ENCODE data around the gene TMEM132E.

Gene TMEM132E

GRCh38 chr17:34665819-34666763 is 86.7 kb downstream of the TMEM132E start:
- Histone ChIP-seq H3K27ac (ENCODE audit: low read depth, low read length) (no peak overlapping the region), H2AFZ (ENCODE audit: low read depth, low read length, severe bottlenecking) (no peak overlapping the region)

GRCh38 chr17:34667656-34668055 is 88.3 kb downstream of the TMEM132E start:
- H3K79me2 ChIP-seq (ENCODE audit: insufficient read depth, low read length) = no peaks in the 10 kb centered on the region
- H3K9ac ChIP-seq (ENCODE audit: low read length) = no peak overlapping the region
- H2AFZ ChIP-seq (ENCODE audit: low read depth, low read length, severe bottlenecking) = no peak overlapping the region
- TF ChIP-seq EZH2phosphoT487 (conservative IDR thresholded peaks at IDR 0.05; ENCODE audit: low read length) (no peak), CTCF (IDR thresholded peaks at IDR 0.05; ENCODE audit: insufficient read depth, low read length, poor library complexity, severe bottlenecking) (no peak)
- H3K27ac ChIP-seq (ENCODE audit: low read depth, low read length) = no peak overlapping the region
- no peaks in the 10 kb centered on the region for H3F3A ChIP-seq (ENCODE audit: insufficient read depth)
- H3K9me3 ChIP-seq (ENCODE audit: insufficient read depth, low read length) = no peaks in the 10 kb centered on the region
- H3K9me2 ChIP-seq (replicated peaks; ENCODE audit: insufficient read depth, low read length) = no peaks in the 10 kb centered on the region
- H3K4me2 ChIP-seq (ENCODE audit: low read depth, low read length, poor library complexity, severe bottlenecking) = no peak overlapping the region
- no peak overlapping the region for H3K4me3 ChIP-seq (ENCODE audit: insufficient read depth, low read length, poor library complexity, severe bottlenecking)
- no peaks in the 10 kb centered on the region for H4K20me1 ChIP-seq (ENCODE audit: low read depth, low read length)
- no peaks in the 10 kb centered on the region for H3K27me3 ChIP-seq (ENCODE audit: low read length)
- no peaks in the 10 kb centered on the region for H3K36me3 ChIP-seq (ENCODE audit: low read length)

More at GRCh38 chr17:34665819-34666763, 86.7 kb downstream of the TMEM132E start:
- Histone ChIP-seq H3K9me2 (replicated peaks; ENCODE audit: insufficient read depth, low read length) (no peaks in the 10 kb centered on the region), H3K9me3 (ENCODE audit: insufficient read depth, low read length) (no peaks in the 10 kb centered on the region), H4K20me1 (ENCODE audit: low read depth, low read length) (no peaks in the 10 kb centered on the region), H3F3A (ENCODE audit: insufficient read depth) (no peaks in the 10 kb centered on the region), H3K27me3 (ENCODE audit: low read length) (no peaks in the 10 kb centered on the region), H3K9ac (ENCODE audit: low read length) (no peak overlapping the region), H3K79me2 (ENCODE audit: insufficient read depth, low read length) (no peaks in the 10 kb centered on the region), H3K4me3 (ENCODE audit: insufficient read depth, low read length, poor library complexity, severe bottlenecking) (no peak overlapping the region), H3K4me2 (ENCODE audit: low read depth, low read length, poor library complexity, severe bottlenecking) (no peak overlapping the region), H3K36me3 (ENCODE audit: low read length) (no peaks in the 10 kb centered on the region)
- TF ChIP-seq CTCF (IDR thresholded peaks at IDR 0.05; ENCODE audit: insufficient read depth, low read length, poor library complexity, severe bottlenecking) = no peak
- TF ChIP-seq EZH2phosphoT487 (conservative IDR thresholded peaks at IDR 0.05; ENCODE audit: low read length) = no peak

- Histone ChIP-seq H3K4me3 (ENCODE audit: insufficient read depth, low read length, poor library complexity, severe bottlenecking) (no peak overlapping the region), H3K9ac (ENCODE audit: low read length) (no peak overlapping the region), H3K4me2 (ENCODE audit: low read depth, low read length, poor library complexity, severe bottlenecking) (no peak overlapping the region), H3K79me2 (ENCODE audit: insufficient read depth, low read length) (no peaks in the 10 kb centered on the region), H3K27ac (ENCODE audit: low read depth, low read length) (no peak overlapping the region), H3F3A (ENCODE audit: insufficient read depth) (no peaks in the 10 kb centered on the region), H3K9me3 (ENCODE audit: insufficient read depth, low read length) (no peaks in the 10 kb centered on the region), H3K36me3 (ENCODE audit: low read length) (no peaks in the 10 kb centered on the region), H2AFZ (ENCODE audit: low read depth, low read length, severe bottlenecking) (no peak overlapping the region), H4K20me1 (ENCODE audit: low read depth, low read length) (no peaks in the 10 kb centered on the region), H3K27me3 (ENCODE audit: low read length) (no peaks in the 10 kb centered on the region), H3K9me2 (replicated peaks; ENCODE audit: insufficient read depth, low read length) (no peaks in the 10 kb centered on the region)
- no peak for TF ChIP-seq EZH2phosphoT487 (conservative IDR thresholded peaks at IDR 0.05; ENCODE audit: low read length)
- no peak for TF ChIP-seq CTCF (IDR thresholded peaks at IDR 0.05; ENCODE audit: insufficient read depth, low read length, poor library complexity, severe bottlenecking)
Observed at GRCh38 chr17:34668206-34668605, 88.8 kb downstream of the TMEM132E start.
